Liver (tissue), 3 donors: ENCODE results near the gene LCP2.

ENCODE experiments used
- EGR1 ChIP-seq, 2 donors: IDR thresholded peaks; 2 replicates each; pipeline ENCODE4 v1.6.1; 2016 to 2018; ENCODE audit warnings: antibody characterized with exemption in 2 of 2, low read depth in 2 of 2
- SP1 ChIP-seq: IDR thresholded peaks from 2 replicates; pipeline ENCODE4 v1.6.1; 2018; ENCODE audit warnings: antibody characterized with exemption, mild to moderate bottlenecking
- TAF1 ChIP-seq: conservative IDR thresholded peaks from 2 replicates; pipeline ENCODE4 v1.6.1; 2016; ENCODE audit warnings: antibody characterized with exemption, mild to moderate bottlenecking
- TF ChIP-seq, protein P1 (sequence below): fragments of 150-350 bp; IDR thresholded peaks from 2 replicates; pipeline ENCODE4 v1.5.1; 2017; ENCODE audit warnings: improper control_type of control experiment, low read depth, low read length; ENCODE audit not compliant: missing input control
- TF ChIP-seq, protein P2 (sequence below): IDR thresholded peaks from 2 replicates; pipeline ENCODE4 v1.6.1; 2016; ENCODE audit warnings: antibody characterized with exemption
- TF ChIP-seq, protein P3 (sequence below): IDR thresholded peaks from 2 replicates; pipeline ENCODE4 v1.6.1; 2016; ENCODE audit warnings: antibody characterized with exemption
- donor health status: healthy.
- donor health status: healthy.

DNA sequence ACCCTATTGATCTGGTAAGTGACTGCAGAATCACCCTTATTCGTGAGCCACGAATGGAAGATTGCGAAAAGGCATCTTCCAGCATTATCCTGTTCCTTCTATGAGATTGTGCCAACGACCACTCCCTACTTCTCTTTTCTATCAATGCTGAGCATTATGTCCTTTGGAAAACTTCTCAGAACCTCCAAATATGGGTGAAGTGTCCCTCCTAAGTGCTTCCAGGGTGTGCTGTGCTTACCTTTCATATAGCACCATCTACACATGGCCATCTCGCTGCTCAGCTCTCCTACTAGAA, 14.7 kb upstream of the LCP2 start:
- TF ChIP-seq, protein P1, sequence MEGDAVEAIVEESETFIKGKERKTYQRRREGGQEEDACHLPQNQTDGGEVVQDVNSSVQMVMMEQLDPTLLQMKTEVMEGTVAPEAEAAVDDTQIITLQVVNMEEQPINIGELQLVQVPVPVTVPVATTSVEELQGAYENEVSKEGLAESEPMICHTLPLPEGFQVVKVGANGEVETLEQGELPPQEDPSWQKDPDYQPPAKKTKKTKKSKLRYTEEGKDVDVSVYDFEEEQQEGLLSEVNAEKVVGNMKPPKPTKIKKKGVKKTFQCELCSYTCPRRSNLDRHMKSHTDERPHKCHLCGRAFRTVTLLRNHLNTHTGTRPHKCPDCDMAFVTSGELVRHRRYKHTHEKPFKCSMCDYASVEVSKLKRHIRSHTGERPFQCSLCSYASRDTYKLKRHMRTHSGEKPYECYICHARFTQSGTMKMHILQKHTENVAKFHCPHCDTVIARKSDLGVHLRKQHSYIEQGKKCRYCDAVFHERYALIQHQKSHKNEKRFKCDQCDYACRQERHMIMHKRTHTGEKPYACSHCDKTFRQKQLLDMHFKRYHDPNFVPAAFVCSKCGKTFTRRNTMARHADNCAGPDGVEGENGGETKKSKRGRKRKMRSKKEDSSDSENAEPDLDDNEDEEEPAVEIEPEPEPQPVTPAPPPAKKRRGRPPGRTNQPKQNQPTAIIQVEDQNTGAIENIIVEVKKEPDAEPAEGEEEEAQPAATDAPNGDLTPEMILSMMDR, result no peak
- TF ChIP-seq, protein P2, sequence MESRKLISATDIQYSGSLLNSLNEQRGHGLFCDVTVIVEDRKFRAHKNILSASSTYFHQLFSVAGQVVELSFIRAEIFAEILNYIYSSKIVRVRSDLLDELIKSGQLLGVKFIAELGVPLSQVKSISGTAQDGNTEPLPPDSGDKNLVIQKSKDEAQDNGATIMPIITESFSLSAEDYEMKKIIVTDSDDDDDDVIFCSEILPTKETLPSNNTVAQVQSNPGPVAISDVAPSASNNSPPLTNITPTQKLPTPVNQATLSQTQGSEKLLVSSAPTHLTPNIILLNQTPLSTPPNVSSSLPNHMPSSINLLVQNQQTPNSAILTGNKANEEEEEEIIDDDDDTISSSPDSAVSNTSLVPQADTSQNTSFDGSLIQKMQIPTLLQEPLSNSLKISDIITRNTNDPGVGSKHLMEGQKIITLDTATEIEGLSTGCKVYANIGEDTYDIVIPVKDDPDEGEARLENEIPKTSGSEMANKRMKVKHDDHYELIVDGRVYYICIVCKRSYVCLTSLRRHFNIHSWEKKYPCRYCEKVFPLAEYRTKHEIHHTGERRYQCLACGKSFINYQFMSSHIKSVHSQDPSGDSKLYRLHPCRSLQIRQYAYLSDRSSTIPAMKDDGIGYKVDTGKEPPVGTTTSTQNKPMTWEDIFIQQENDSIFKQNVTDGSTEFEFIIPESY, result no peak
- no peak for TF ChIP-seq EGR1 (IDR thresholded peaks at IDR 0.05; ENCODE audit: low read depth in 2 of 2)
- no peak for TF ChIP-seq SP1
- no peak for TF ChIP-seq TAF1
- TF ChIP-seq, protein P3, sequence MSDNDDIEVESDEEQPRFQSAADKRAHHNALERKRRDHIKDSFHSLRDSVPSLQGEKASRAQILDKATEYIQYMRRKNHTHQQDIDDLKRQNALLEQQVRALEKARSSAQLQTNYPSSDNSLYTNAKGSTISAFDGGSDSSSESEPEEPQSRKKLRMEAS, result no peak
